DMS79 (cell line): ENCODE measurements around the gene SPNS2.

ENCODE experiments used
- DNase-seq: peaks from one replicate; lab custom pipeline; 2025; lab: John Stamatoyannopoulos, UW

The SPNS2 gene

GRCh38 chr17:4480929-4481898 is 17.5 kb upstream of the SPNS2 start:
- no peak for DNase-seq

- no peak for DNase-seq
Measured at GRCh38 chr17:4482338-4483011, 16.2 kb upstream of the SPNS2 start.

- DNase-seq, result no peak
Measured at GRCh38 chr17:4483012-4483840, 15.5 kb upstream of the SPNS2 start.

- no peak for DNase-seq
Measured at GRCh38 chr17:4485676-4486646, 12.7 kb upstream of the SPNS2 start.

GRCh38 chr17:4487296-4487695 is 11.4 kb upstream of the SPNS2 start:
- DNase-seq, result no peak

- no peak for DNase-seq
Measured at GRCh38 chr17:4487820-4488716, 10.6 kb upstream of the SPNS2 start.

GRCh38 chr17:4488989-4489595 is 9.6 kb upstream of the SPNS2 start:
- no peak for DNase-seq

GRCh38 chr17:4490109-4490591 is 8.5 kb upstream of the SPNS2 start:
- DNase-seq, result no peak

GRCh38 chr17:4490637-4491061 is 8.0 kb upstream of the SPNS2 start:
- no peak for DNase-seq

GRCh38 chr17:4492721-4493561 is 5.7 kb upstream of the SPNS2 start:
- no peak for DNase-seq

GRCh38 chr17:4497101-4497824 is 1.4 kb upstream of the SPNS2 start:
- DNase-seq, result no peak

- no peak for DNase-seq
Measured at GRCh38 chr17:4499431-4500190, 930 bp downstream of the SPNS2 start.

GRCh38 chr17:4500191-4500571 is 1.5 kb downstream of the SPNS2 start:
- no peak for DNase-seq

- no peak for DNase-seq
Measured at GRCh38 chr17:4501295-4501949, 2.7 kb downstream of the SPNS2 start.

GRCh38 chr17:4502466-4503154 is 3.9 kb downstream of the SPNS2 start:
- DNase-seq, result peak; percentile 91
